A549 (cell line): ENCODE measurements around the gene TMEM128. TPM values are rescaled to one million over a fixed set of nuclear protein-coding genes. Genes with fewer than 3 reads are reported as not detected.
"Not testable (repeated sequence)": the region's sequence is repeated elsewhere in the genome, so short reads cannot be mapped to it uniquely, and the experiment has no call there.

Experiments
- ATAC-seq, 2 experiments: fragments of 200-7000 bp in 1 of 2; fragments of >200 bp in 1 of 2; cut with Nextera tagmentation in 1 of 2; cut with Tn5 transposase in 1 of 2; 3 replicates each; pipeline versions ENCODE4 v1.8.0 to v1.9.1; 2018 to 2020; ENCODE audit warnings: mild to moderate bottlenecking in 1 of 2, moderate library complexity in 1 of 2
- CTCF ChIA-PET: fragments of 300-600 bp; sonication (Branson Sonifier 250); formaldehyde crosslinking; extraction: SDS; loops from one replicate; lab custom pipeline; 2021; ENCODE audit warnings: antibody characterized with exemption, inconsistent platforms; lab: Yijun Ruan, JAX
- POLR2A ChIA-PET: fragments of 350-600 bp; formaldehyde crosslinking; extraction: SDS; loops from one replicate; lab custom pipeline; 2021; ENCODE audit warnings: antibody characterized with exemption, inconsistent platforms; lab: Yijun Ruan, JAX
- DNase-seq, 2 experiments: peaks; one replicate each; pipeline versions ENCODE4 v3.0.0 to v3.0.0-alpha.2; 2011 to 2016; ENCODE audit warnings: low read depth in 1 of 2, low spot score in 1 of 2
- FAIRE-seq: peaks from 2 replicates; lab custom pipeline; 2011; peaks lifted over from hg19 to GRCh38; lab: Jason Lieb, UNC
- H3K27ac ChIP-seq, 2 experiments: fragments of >200 bp; sonication (Bioruptor Twin); formaldehyde crosslinking; 3 replicates each; pipeline ENCODE4 v1.5.1; 2016 to 2017
- H3K4me1 ChIP-seq: fragments of >200 bp; sonication (Bioruptor Twin); formaldehyde crosslinking; 3 replicates; pipeline ENCODE4 v1.6.1; 2016
- H3K4me2 ChIP-seq: fragments of >200 bp; sonication (Bioruptor Twin); formaldehyde crosslinking; 3 replicates; pipeline ENCODE4 v1.6.1; 2016
- H3K4me3 ChIP-seq: fragments of >200 bp; sonication (Bioruptor Twin); formaldehyde crosslinking; 3 replicates; pipeline ENCODE4 v1.5.1; 2016
- H3K9me3 ChIP-seq: fragments of >200 bp; sonication (Bioruptor Twin); formaldehyde crosslinking; 3 replicates; pipeline ENCODE4 v1.6.1; 2016
- ATOH8 ChIP-seq: fragments of 250-450 bp; sonication (Bioruptor Pico); IDR thresholded peaks from 2 replicates; pipeline ENCODE4 v1.5.0; 2020; ENCODE audit warnings: low read depth, mild to moderate bottlenecking, moderate library complexity
- BHLHE40 ChIP-seq: IDR thresholded peaks from 2 replicates; pipeline ENCODE4 v1.6.1; 2012; ENCODE audit warnings: low read depth, low read length, inconsistent platforms
- CBX2 ChIP-seq: fragments of 200-600 bp; sonication (generic); IDR thresholded peaks from 2 replicates; pipeline ENCODE4 v1.6.1; 2016; ENCODE audit warnings: low read depth, mild to moderate bottlenecking, borderline replicate concordance
- CBX8 ChIP-seq: fragments of 200-600 bp; sonication (generic); IDR thresholded peaks from 2 replicates; pipeline ENCODE4 v1.6.1; 2016
- EHF ChIP-seq: fragments of 250-450 bp; sonication (Bioruptor Pico); IDR thresholded peaks from 2 replicates; pipeline ENCODE4 v1.5.0; 2020; ENCODE audit warnings: mild to moderate bottlenecking
- EHMT2 ChIP-seq: fragments of 200-600 bp; sonication (generic); IDR thresholded peaks from 2 replicates; pipeline ENCODE4 v1.6.1; 2016; ENCODE audit warnings: antibody characterized with exemption, low read depth, mild to moderate bottlenecking, moderate library complexity
- ELK1 ChIP-seq: fragments of 150-350 bp; IDR thresholded peaks from 2 replicates; pipeline ENCODE4 v1.6.1; 2014; ENCODE audit warnings: low read depth, mild to moderate bottlenecking, low read length
- EP300 ChIP-seq, 2 experiments: fragments of >200 bp; sonication (Bioruptor Twin); formaldehyde crosslinking; IDR thresholded peaks; 2 replicates in 1 of 2; 3 replicates in 1 of 2; pipeline ENCODE4 v1.6.1; 2016 to 2017
- ESRRA ChIP-seq: fragments of 150-350 bp; IDR thresholded peaks from 2 replicates; pipeline ENCODE4 v1.6.1; 2014; ENCODE audit warnings: mild to moderate bottlenecking, low read length, borderline replicate concordance
- HEYL ChIP-seq: fragments of 250-450 bp; sonication (Bioruptor Pico); IDR thresholded peaks from 2 replicates; pipeline ENCODE4 v1.8.0; 2021; ENCODE audit warnings: mild to moderate bottlenecking, moderate library complexity
- JUNB ChIP-seq: fragments of >200 bp; sonication (Bioruptor Twin); formaldehyde crosslinking; IDR thresholded peaks from 2 replicates; pipeline ENCODE4 v1.6.1; 2016
- MAZ ChIP-seq: fragments of 150-350 bp; IDR thresholded peaks from 2 replicates; pipeline ENCODE4 v1.6.1; 2014; ENCODE audit warnings: antibody characterized with exemption, low read depth, low read length, borderline replicate concordance
- MYC ChIP-seq: IDR thresholded peaks from 2 replicates; pipeline ENCODE4 v1.6.1; 2012; ENCODE audit warnings: mild to moderate bottlenecking, inconsistent platforms, low read length, improper control_type of control experiment, borderline replicate concordance
- PHF8 ChIP-seq: fragments of 200-600 bp; sonication (generic); IDR thresholded peaks from 2 replicates; pipeline ENCODE4 v1.6.1; 2016; ENCODE audit warnings: low read depth, mild to moderate bottlenecking, antibody characterized with exemption, moderate library complexity, borderline replicate concordance
- POLR2A ChIP-seq: IDR thresholded peaks from 2 replicates; pipeline ENCODE4 v1.6.1; 2012; ENCODE audit warnings: mild to moderate bottlenecking, low read length
- TP53 ChIP-seq: fragments of 250-450 bp; sonication (Bioruptor Pico); IDR thresholded peaks from 2 replicates; pipeline ENCODE4 v1.5.0; 2021; ENCODE audit warnings: mild to moderate bottlenecking, moderate library complexity
- ZC3H11A ChIP-seq: fragments of 450-650 bp; IDR thresholded peaks from 2 replicates; pipeline ENCODE4 v1.6.1; 2014; ENCODE audit warnings: antibody characterized with exemption, mild to moderate bottlenecking
- WGBS: methylation state at CpG from one replicate; pipeline ENCODE4 v1.1.6; 2017; ENCODE audit errors: missing lambda C conversion rate; 5-methylcytosine and 5-hydroxymethylcytosine counted together
- polyA plus RNA-seq, 4 experiments: library from polyadenylated mRNA; depleted of rRNA in 3 of 4; stranded (reverse); fragments of >200 nt; fragmentation: RNase III in 1 of 4; extraction: RNeasy Plus Mini Kit Qiagen cat#74134 plus additional on column Dnase treatment in 1 of 4; gene quantifications; 2 replicates in 3 of 4; 3 replicates in 1 of 4; pipeline ENCODE4 v1.2.3, GENCODE V29; 2011 to 2017

The TMEM128 gene
- polyA plus RNA-seq, 2 of the 4 experiments (the other 2 are of a cell fraction): 13.9 to 29.1 TPM

GRCh38 chr4:4260185-4260751 lies 12.2 kb upstream of the TMEM128 start (continued):
- no peak for TF ChIP-seq PHF8
- TF ChIP-seq, all 56 proteins: peak for 2

GRCh38 chr4:4259484-4260100 lies 11.6 kb upstream of the TMEM128 start:
- CTCF ChIA-PET: interaction anchor here (0.7 to 1.9 kb wide), 17 partner anchors 8 to 314 kb away, joined by 3 to 18 read pairs (median 3); partner anchors contain the start of gene TMEM128
- ATAC-seq (peak in 1 of 2 experiments; percentile 44; a peak in 2 of 6 replicates), FAIRE-seq (no peak), DNase-seq (no peak)
- Histone ChIP-seq H3K9me3 (no peaks in the 10 kb centered on the region), H3K4me2 (peak overlapping the region; percentile 66), H3K4me1 (peaks cover 10% of the 10 kb centered on the region; the same call in 2 of the 3 replicates), H3K4me3 (no peak overlapping the region), H3K27ac (no peak overlapping the region)
- POLR2A ChIA-PET: interaction anchor here (1.4 kb wide), 1 partner anchor 12 kb away, joined by 5 read pairs; the partner anchor contains the start of gene TMEM128
- whole genome bisulfite sequencing: 23% methylated on average over 9 of the region's 9 CpGs
- TF ChIP-seq JUNB: no peak
- TF ChIP-seq ESRRA: no peak
- no peak for TF ChIP-seq ATOH8 (CRISPR knock-in tag)
- no peak for TF ChIP-seq TP53 (CRISPR knock-in tag)

- H3K4me1 ChIP-seq: peaks cover 10% of the 10 kb centered on the region; the same call in 2 of the 3 replicates
- POLR2A ChIA-PET, ATAC-seq, H3K4me2 ChIP-seq, H3K4me3 ChIP-seq, DNase-seq, FAIRE-seq, H3K27ac ChIP-seq, H3K9me3 ChIP-seq: not testable (repeated sequence)
- CTCF ChIA-PET: interaction anchor here (0.6 kb wide), 1 partner anchor 1456 kb away, joined by 3 read pairs; no protein-coding TSS in a partner anchor
- 91% methylated on average over 3 of the region's 3 CpGs for WGBS
These were observed 9.7 kb upstream of the TMEM128 start for GRCh38 chr4:4257705-4258104.

GRCh38 chr4:4256799-4257198 lies 8.8 kb upstream of the TMEM128 start:
- ChIA-PET POLR2A (no interaction called here), CTCF (interaction anchor here (1.2 kb wide), 1 partner anchor 79 kb away, joined by 6 read pairs; no protein-coding TSS in a partner anchor)
- no peak for DNase-seq
- WGBS: 69% methylated on average over 9 of the region's 10 CpGs
- Histone ChIP-seq H3K4me2 (no peak overlapping the region), H3K4me3 (no peak overlapping the region), H3K27ac (no peak overlapping the region), H3K4me1 (peaks cover 10% of the 10 kb centered on the region; the same call in 2 of the 3 replicates), H3K9me3 (no peaks in the 10 kb centered on the region)
- FAIRE-seq: no peak
- TF ChIP-seq ELK1 (no peak), EHF (CRISPR knock-in tag) (no peak), ZC3H11A (no peak), MYC (no peak), CBX8 (no peak), MAZ (no peak), BHLHE40 (no peak), CBX2 (no peak), HEYL (CRISPR knock-in tag) (no peak), POLR2A (no peak), EHMT2 (no peak), EP300 (IDR thresholded peaks at IDR 0.05) (no peak)
- ATAC-seq: no peak
